ENCODE data around the gene KIAA1755.

DNA sequence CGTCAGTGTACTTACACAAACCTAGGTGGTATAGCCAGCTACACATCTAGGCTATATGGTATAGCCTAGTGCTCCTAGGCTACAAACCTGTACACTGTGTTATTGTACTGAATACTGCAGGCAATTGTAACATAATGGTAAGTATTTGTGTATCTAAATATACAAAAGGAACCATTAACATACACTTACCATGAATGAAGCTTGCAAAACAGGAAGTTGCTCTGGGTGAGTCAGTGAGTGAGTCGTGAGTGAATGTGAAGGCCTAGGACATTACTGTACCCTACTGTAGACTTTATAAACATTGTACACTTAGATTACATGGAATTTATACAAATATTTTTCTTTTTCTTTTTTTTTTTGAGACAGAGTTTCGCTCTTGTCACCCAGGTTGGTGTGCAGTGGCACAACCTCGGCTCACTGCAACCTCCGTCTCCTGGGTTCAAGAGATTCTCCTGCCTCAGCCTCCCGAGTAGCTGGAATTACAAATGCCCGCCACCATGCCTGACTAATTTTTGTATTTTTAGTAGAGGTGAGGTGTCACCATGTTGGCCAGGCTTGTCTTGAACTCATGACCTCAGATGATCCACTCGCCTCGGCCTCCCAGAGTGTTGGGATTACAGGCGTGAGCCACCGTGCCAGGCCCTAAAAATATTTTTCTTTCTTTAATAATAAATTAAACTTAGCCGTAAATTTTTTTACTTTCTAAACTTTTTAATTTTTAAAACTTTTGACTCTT, 15.4 kb upstream of the KIAA1755 start:
- TF ChIP-seq, protein P1, sequence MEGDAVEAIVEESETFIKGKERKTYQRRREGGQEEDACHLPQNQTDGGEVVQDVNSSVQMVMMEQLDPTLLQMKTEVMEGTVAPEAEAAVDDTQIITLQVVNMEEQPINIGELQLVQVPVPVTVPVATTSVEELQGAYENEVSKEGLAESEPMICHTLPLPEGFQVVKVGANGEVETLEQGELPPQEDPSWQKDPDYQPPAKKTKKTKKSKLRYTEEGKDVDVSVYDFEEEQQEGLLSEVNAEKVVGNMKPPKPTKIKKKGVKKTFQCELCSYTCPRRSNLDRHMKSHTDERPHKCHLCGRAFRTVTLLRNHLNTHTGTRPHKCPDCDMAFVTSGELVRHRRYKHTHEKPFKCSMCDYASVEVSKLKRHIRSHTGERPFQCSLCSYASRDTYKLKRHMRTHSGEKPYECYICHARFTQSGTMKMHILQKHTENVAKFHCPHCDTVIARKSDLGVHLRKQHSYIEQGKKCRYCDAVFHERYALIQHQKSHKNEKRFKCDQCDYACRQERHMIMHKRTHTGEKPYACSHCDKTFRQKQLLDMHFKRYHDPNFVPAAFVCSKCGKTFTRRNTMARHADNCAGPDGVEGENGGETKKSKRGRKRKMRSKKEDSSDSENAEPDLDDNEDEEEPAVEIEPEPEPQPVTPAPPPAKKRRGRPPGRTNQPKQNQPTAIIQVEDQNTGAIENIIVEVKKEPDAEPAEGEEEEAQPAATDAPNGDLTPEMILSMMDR (IDR thresholded peaks at IDR 0.05), result no peak
- TF ChIP-seq EZH2 (IDR thresholded peaks at IDR 0.05) (no peak), EZH2phosphoT487 (IDR thresholded peaks at IDR 0.05) (no peak)

Data from neural progenitor cell (in vitro differentiated cells).